Neutrophil (primary cell): ENCODE measurements around the gene ZFP42.
"Not testable (repeated sequence)": the region's sequence is repeated elsewhere in the genome, so short reads cannot be mapped to it uniquely, and the experiment has no call there.

Experiments used
- H3K27ac ChIP-seq: fragments of 200-600 bp; sonication (generic); 2 replicates; pipeline ENCODE4 v1.5.1; 2016; ENCODE audit warnings: mild to moderate bottlenecking, moderate library complexity
- H3K27me3 ChIP-seq: fragments of 200-600 bp; sonication (generic); 2 replicates; pipeline ENCODE4 v1.6.0; 2016; ENCODE audit warnings: mild to moderate bottlenecking
- H3K36me3 ChIP-seq: fragments of 200-600 bp; sonication (generic); 2 replicates; pipeline ENCODE4 v1.5.1; 2017
- H3K4me1 ChIP-seq, 2 experiments: fragments of 200-600 bp in 1 of 2; sonication (generic) in 1 of 2; 1 replicate in 1 of 2; 2 replicates in 1 of 2; pipeline versions ENCODE4 v1.5.1 to v1.6.1; 2013 to 2016; ENCODE audit warnings: low read depth in 1 of 2, low read length in 1 of 2, mild to moderate bottlenecking in 1 of 2, moderate library complexity in 1 of 2; ENCODE audit not compliant: control insufficient read depth in 1 of 2, insufficient read depth in 1 of 2
- H3K4me3 ChIP-seq, 2 experiments: fragments of 200-600 bp in 1 of 2; sonication (generic) in 1 of 2; 1 replicate in 1 of 2; 2 replicates in 1 of 2; pipeline ENCODE4 v1.5.1; 2013 to 2016; ENCODE audit warnings: low read depth in 1 of 2, low read length in 1 of 2, mild to moderate bottlenecking in 1 of 2, moderate library complexity in 1 of 2
- H3K9me3 ChIP-seq: fragments of 200-600 bp; sonication (generic); 2 replicates; pipeline ENCODE4 v1.5.1; 2016
- TF ChIP-seq, protein P1 (sequence below): fragments of 200-600 bp; sonication (generic); IDR thresholded peaks from 2 replicates; pipeline ENCODE4 v1.5.1; 2016; ENCODE audit warnings: antibody characterized with exemption

Gene ZFP42

GRCh38 chr4:187972135-187972534 lies 23.4 kb upstream of the ZFP42 start:
- H3K27me3 ChIP-seq, result no peaks in the 10 kb centered on the region
- TF ChIP-seq, protein P1, sequence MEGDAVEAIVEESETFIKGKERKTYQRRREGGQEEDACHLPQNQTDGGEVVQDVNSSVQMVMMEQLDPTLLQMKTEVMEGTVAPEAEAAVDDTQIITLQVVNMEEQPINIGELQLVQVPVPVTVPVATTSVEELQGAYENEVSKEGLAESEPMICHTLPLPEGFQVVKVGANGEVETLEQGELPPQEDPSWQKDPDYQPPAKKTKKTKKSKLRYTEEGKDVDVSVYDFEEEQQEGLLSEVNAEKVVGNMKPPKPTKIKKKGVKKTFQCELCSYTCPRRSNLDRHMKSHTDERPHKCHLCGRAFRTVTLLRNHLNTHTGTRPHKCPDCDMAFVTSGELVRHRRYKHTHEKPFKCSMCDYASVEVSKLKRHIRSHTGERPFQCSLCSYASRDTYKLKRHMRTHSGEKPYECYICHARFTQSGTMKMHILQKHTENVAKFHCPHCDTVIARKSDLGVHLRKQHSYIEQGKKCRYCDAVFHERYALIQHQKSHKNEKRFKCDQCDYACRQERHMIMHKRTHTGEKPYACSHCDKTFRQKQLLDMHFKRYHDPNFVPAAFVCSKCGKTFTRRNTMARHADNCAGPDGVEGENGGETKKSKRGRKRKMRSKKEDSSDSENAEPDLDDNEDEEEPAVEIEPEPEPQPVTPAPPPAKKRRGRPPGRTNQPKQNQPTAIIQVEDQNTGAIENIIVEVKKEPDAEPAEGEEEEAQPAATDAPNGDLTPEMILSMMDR, result no peak
- H3K36me3 ChIP-seq, result no peaks in the 10 kb centered on the region
- no peaks in the 10 kb centered on the region for H3K9me3 ChIP-seq
- no peak overlapping the region for H3K27ac ChIP-seq
- H3K4me3 ChIP-seq, result no peak overlapping the region
- no peaks in the 10 kb centered on the region for H3K4me1 ChIP-seq

DNA sequence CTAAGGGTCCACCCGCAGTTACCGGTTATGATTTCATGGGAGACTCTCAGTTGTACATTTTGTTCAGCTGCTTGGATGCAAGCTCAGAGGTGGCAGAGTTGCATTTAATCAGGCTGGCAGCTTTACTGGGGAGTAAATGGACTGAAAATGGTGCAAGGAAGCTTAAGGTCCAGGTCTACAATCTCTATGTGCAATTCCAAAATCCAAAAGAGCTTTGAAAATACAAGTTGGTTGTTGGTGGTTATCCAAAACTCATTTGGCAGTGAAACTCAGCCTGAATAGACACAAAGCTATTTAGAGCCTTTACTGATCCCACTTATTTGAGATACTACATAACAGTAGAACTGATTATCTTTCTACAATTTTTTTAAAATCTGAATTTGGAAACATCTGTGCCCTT lies 11.8 kb upstream of the ZFP42 start:
- Histone ChIP-seq H3K27me3 (no peaks in the 10 kb centered on the region), H3K27ac (no peak overlapping the region), H3K9me3 (no peaks in the 10 kb centered on the region), H3K4me1 (no peaks in the 10 kb centered on the region), H3K36me3 (no peaks in the 10 kb centered on the region), H3K4me3 (no peak overlapping the region)
- TF ChIP-seq, protein P1, result no peak

- H3K36me3 ChIP-seq, result no peaks in the 10 kb centered on the region
- TF ChIP-seq, protein P1, result no peak
These were observed 2.6 kb upstream of the ZFP42 start for GRCh38 chr4:187992971-187993370.

GRCh38 chr4:187993827-187994226 lies 1.7 kb upstream of the ZFP42 start:
- H3K4me3 ChIP-seq, result no peak overlapping the region
- H3K36me3 ChIP-seq, result no peaks in the 10 kb centered on the region
- peaks cover 24% of the 10 kb centered on the region for H3K27me3 ChIP-seq
- TF ChIP-seq, protein P1, result no peak
- no peaks in the 10 kb centered on the region for H3K9me3 ChIP-seq
- H3K4me1 ChIP-seq, result no peaks in the 10 kb centered on the region
- H3K27ac ChIP-seq, result no peak overlapping the region

More at GRCh38 chr4:187992971-187993370, 2.6 kb upstream of the ZFP42 start:
- Histone ChIP-seq H3K9me3 (no peaks in the 10 kb centered on the region), H3K4me1 (no peaks in the 10 kb centered on the region), H3K27me3 (peaks cover 24% of the 10 kb centered on the region), H3K27ac (no peak overlapping the region), H3K4me3 (no peak overlapping the region)

DNA sequence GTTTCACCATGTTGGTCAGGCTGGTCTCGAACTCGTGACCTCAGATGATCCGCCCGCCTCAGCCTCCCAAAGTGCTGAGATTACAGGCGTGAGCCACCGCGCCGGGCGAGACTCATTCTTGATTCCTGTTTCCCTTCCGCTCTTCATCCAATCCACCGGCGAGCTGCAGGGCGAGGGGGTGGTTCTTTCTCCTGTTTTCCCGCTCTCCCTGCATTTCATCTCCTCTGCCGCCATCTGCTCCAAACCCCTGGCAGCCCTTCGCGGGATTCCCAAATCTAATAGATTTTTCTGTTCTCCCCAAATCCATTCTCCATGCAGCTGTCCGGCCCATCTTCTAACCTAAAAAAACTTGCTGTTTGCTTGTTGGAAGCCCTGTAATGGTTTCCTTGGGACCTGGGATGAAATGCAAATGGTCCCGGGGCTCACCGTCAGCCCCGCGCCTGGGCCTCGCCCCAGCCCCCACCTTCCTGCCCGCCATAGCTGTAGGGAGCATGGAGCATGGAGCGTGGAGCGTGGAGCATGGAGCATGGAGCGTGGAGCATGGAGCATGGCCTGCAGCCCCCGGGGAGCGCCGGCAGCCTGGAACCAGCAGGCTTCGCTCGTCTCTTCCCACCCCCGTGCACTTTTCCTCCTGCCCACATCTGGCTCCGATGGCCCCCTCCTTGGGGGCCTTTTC lies 1.1 kb downstream of the ZFP42 start:
- Histone ChIP-seq H3K27ac (no peak overlapping the region), H3K27me3 (peaks cover 24% of the 10 kb centered on the region), H3K4me1 (no peaks in the 10 kb centered on the region), H3K9me3 (no peaks in the 10 kb centered on the region), H3K4me3 (no peak overlapping the region), H3K36me3 (no peaks in the 10 kb centered on the region)
- TF ChIP-seq, protein P1, result no peak

- not testable (repeated sequence) for H3K4me1 ChIP-seq, H3K4me3 ChIP-seq, H3K9me3 ChIP-seq, H3K36me3 ChIP-seq, H3K27ac ChIP-seq
- H3K27me3 ChIP-seq, result peaks cover 24% of the 10 kb centered on the region
These were observed 2.4 kb downstream of the ZFP42 start for GRCh38 chr4:187997991-187998390.
